Activated CD8-positive, alpha-beta memory T cell treated with anti-CD3 and anti-CD28 coated beads for 4 hours (primary cell): Measurements from ENCODE around the gene WDR26.
"Not testable (repeated sequence)": the region's sequence is repeated elsewhere in the genome, so short reads cannot be mapped to it uniquely, and the experiment has no call there.

Experiments
- DNase-seq, 2 donors: peaks; one replicate each; pipeline ENCODE4 v3.0.0-alpha.2; 2020; ENCODE audit warnings: low read depth in 2 of 2

WDR26 gene

DNA sequence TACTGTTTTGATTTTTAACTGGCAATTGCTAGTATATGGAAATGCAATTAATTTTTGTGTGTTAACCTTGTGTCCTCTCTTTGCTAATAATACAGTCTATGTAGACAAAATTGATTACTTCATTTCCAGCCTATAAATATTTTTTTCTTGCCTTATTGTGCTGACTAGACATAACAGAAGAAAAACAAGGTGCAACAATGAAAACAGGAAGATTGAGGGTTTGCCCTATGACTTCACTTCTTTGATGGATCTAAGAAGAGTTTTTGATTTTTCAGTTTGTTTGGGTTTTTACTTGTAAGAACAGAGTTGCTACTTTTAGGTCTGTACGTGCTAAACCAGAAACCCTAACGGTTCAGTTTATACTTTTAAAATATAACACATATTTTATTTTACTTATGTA lies 86.5 kb downstream of the WDR26 start:
- no peak for DNase-seq

DNA sequence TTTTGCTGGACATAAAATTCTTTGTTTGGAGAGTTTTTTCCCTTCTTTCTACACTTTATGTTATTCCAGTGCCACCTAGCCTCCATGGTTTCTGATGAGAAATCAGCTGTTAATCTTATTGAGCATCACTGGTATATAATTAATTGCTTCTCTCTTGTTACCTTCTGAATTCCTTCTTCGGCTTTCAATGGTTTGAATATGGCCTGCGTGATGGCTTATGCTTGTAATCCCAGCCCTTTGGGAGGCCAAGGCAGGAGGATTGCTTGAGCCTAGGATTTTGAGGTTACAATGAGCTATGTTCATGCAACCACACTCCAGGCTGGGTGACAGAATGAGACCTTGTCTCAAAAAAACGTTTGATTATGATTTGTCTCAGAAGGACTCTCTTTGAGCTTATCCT lies 90.9 kb downstream of the WDR26 start:
- no peak for DNase-seq

DNA sequence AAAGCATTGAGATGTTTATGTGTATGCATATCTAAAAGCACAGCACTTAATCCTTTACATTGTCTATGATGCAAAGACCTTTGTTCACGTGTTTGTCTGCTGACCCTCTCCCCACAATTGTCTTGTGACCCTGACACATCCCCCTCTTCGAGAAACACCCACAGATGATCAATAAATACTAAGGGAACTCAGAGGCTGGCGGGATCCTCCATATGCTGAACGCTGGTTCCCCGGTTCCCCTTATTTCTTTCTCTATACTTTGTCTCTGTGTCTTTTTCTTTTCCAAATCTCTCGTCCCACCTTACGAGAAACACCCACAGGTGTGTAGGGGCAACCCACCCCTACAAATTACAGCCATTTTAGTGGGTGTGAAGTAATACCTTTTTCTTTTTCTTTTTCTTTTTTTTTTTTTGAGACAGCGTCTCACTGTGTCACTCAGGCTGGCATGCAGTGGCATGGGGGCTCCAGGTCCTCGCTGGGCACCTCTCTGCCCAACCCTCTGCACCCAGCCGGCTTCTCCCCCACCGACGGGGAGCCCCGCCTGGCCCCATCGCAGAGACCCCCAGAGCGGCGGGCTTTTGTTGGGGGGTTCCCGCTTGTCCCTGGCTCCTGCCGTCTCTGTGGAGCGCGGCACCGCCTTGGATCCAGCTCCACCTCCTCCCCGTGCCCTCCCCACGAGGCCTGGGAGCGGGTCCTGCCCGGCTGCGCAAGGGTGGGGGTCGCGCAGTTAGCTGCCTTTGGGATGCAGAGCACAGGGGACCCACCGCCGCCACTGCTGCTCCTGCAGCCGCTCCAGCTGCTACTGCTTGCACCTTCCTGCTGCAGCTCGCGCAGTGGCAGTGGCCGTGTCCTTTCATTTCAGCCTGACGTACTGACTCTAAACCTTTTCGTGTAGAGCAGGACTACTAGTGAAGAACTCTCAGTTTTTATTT lies 93.9 kb downstream of the WDR26 start:
- DNase-seq = not testable (repeated sequence)

DNA sequence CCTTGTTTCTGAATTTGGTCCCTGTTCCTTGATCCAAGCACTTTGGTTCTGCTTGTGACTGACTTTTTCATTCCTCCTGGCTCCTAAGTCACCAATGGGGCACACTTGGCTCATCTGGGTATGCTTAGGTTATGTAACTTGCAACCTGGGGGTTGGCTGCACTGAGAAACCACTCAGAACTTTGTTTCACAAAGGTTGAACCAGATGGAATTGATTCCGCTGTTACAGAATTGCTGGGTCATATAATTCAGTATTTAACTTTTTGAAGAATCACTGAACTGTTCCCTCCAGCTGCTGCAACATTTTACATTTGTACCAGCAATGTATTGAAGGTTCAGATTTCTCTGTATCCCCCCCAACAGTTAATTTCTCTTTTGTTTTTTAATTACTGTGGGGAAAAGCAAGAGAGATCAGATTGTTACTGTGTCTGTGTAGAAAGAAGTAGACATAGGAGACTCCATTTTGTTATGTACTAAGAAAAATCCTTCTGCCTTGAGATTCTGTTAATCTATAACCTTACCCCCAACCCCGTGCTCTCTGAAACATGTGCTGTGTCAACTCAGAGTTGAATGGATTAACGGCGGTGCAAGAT lies 95.1 kb downstream of the WDR26 start:
- no peak for DNase-seq

DNA sequence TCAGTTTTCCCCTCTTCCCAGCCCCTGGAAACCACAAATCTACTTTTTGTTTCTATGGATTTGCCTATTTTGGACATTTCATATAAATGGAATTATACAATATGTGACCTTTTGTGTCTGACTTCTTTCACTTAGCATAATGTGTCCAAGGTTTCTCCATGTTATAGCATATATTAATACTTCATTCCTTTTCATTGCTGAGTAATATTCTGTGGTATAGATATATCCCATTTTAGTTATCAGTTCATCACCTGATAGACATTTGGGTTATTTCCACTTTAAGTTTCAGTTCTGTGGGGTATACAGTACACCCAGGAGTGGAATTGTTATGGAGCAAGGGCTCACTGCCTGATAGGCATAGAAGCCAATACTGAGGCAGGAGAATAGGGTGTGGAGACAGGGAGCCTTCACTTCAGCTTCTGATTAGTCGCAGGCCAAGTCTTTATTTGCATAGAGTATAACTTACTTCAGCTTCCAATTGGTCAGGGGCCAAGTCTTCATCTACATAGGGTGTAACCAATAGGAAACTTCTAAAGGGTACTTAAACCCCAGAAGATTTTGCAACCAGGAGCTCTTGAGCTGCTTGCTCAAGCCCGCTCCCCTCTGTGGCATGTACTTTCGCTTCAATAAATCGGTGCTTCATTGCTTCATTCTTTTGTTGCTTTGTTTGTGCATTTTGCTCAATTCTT lies 96.3 kb downstream of the WDR26 start:
- DNase-seq = no peak
